CD14-positive monocyte (primary cell): ENCODE results near the gene GJB5. TPM values are rescaled to one million over a fixed set of nuclear protein-coding genes. Genes with fewer than 3 reads are reported as not detected.

Experiments used
- DNase-seq, 3 donors: peaks; one replicate each; pipeline ENCODE4 v3.0.0-alpha.2; 2011 to 2022
- H2AFZ ChIP-seq: 2 replicates; pipeline ENCODE4 v1.6.0; 2012; ENCODE audit warnings: mild to moderate bottlenecking, low read depth, low read length, inconsistent platforms; ENCODE audit not compliant: insufficient read depth, poor library complexity, severe bottlenecking
- H3K27ac ChIP-seq, 2 donors: 1 replicate in 1 of 2; 2 replicates in 1 of 2; pipeline ENCODE4 v1.5.1; 2012 to 2013; ENCODE audit warnings: low read length in 2 of 2, control low read depth in 1 of 2, inconsistent platforms in 1 of 2, low read depth in 1 of 2, mild to moderate bottlenecking in 1 of 2
- H3K27me3 ChIP-seq, 2 donors: one replicate each; pipeline versions ENCODE4 v1.6.0 to v1.6.1; 2011 to 2013; ENCODE audit warnings: low read length in 2 of 2; ENCODE audit not compliant: control insufficient read depth in 2 of 2, insufficient read depth in 2 of 2
- H3K36me3 ChIP-seq, 2 donors: replicated peaks in 1 of 2; 1 replicate in 1 of 2; 2 replicates in 1 of 2; pipeline versions ENCODE4 v1.5.1 to v1.6.1; 2012 to 2013; ENCODE audit warnings: low read length in 2 of 2, control low read depth in 1 of 2, inconsistent platforms in 1 of 2, mild to moderate bottlenecking in 1 of 2; ENCODE audit not compliant: insufficient read depth in 2 of 2, control insufficient read depth in 1 of 2
- H3K4me1 ChIP-seq, 2 donors: 1 replicate in 1 of 2; 2 replicates in 1 of 2; pipeline versions ENCODE4 v1.5.1 to v1.6.1; 2012 to 2013; ENCODE audit warnings: low read length in 2 of 2, control low read depth in 1 of 2, inconsistent platforms in 1 of 2, mild to moderate bottlenecking in 1 of 2, moderate library complexity in 1 of 2; ENCODE audit not compliant: insufficient read depth in 2 of 2, control insufficient read depth in 1 of 2
- H3K4me2 ChIP-seq: replicated peaks from 2 replicates; pipeline ENCODE3; 2012; ENCODE audit warnings: low read length, moderate library complexity, mild to moderate bottlenecking; ENCODE audit not compliant: poor library complexity, severe bottlenecking; ENCODE audit errors: extremely low read depth
- H3K4me3 ChIP-seq, 3 experiments: fragments of 200-600 bp in 1 of 3; sonication (generic) in 1 of 3; replicated peaks in 1 of 3; 1 replicate in 2 of 3; 2 replicates in 1 of 3; pipeline ENCODE4 v1.5.1; 2011 to 2013; ENCODE audit warnings: low read length in 3 of 3, mild to moderate bottlenecking in 3 of 3, control low read depth in 2 of 3, low read depth in 2 of 3, inconsistent platforms in 1 of 3, moderate library complexity in 1 of 3
- H3K79me2 ChIP-seq: 2 replicates; pipeline ENCODE4 v1.6.0; 2012; ENCODE audit warnings: mild to moderate bottlenecking, control low read depth, inconsistent platforms, low read length, moderate library complexity; ENCODE audit not compliant: insufficient read depth
- H3K9ac ChIP-seq: 2 replicates; pipeline ENCODE4 v1.6.0; 2017; ENCODE audit warnings: low read length, mild to moderate bottlenecking; ENCODE audit not compliant: insufficient read depth, poor library complexity, severe bottlenecking
- H3K9me3 ChIP-seq, 2 donors: replicated peaks in 1 of 2; 1 replicate in 1 of 2; 2 replicates in 1 of 2; pipeline versions ENCODE4 v1.5.1 to v1.6.1; 2012 to 2013; ENCODE audit warnings: low read length in 2 of 2, control low read depth in 1 of 2; ENCODE audit not compliant: control insufficient read depth in 1 of 2, insufficient read depth in 1 of 2
- H4K20me1 ChIP-seq: 2 replicates; pipeline ENCODE4 v1.6.0; 2012; ENCODE audit warnings: mild to moderate bottlenecking, low read length, control low read depth, moderate library complexity; ENCODE audit not compliant: insufficient read depth
- H3K27ac Mint-ChIP-seq, 7 donors: one replicate each; pipeline ENCODE4 v1.8.0; 2020; ENCODE audit warnings: mild to moderate bottlenecking in 7 of 7, mixed read lengths in 7 of 7, moderate library complexity in 6 of 7, inconsistent platforms in 2 of 7
- H3K27me3 Mint-ChIP-seq, 3 donors: one replicate each; pipeline ENCODE4 v1.8.0; 2021 to 2022; ENCODE audit warnings: low read depth in 3 of 3, mild to moderate bottlenecking in 3 of 3, mixed read lengths in 3 of 3, moderate library complexity in 3 of 3, inconsistent platforms in 1 of 3
- H3K36me3 Mint-ChIP-seq, 2 donors: one replicate each; pipeline ENCODE4 v1.8.0; 2020; ENCODE audit warnings: mixed read lengths in 2 of 2, inconsistent platforms in 1 of 2, mild to moderate bottlenecking in 1 of 2
- H3K4me1 Mint-ChIP-seq: one replicate; pipeline ENCODE4 v1.8.0; 2020; ENCODE audit warnings: mild to moderate bottlenecking, mixed read lengths
- H3K4me3 Mint-ChIP-seq, 2 donors: one replicate each; pipeline ENCODE4 v1.8.0; 2020; ENCODE audit warnings: mild to moderate bottlenecking in 2 of 2, mixed read lengths in 2 of 2, moderate library complexity in 1 of 2
- H3K9me3 Mint-ChIP-seq, 7 donors: one replicate each; pipeline ENCODE4 v1.8.0; 2020 to 2022; ENCODE audit warnings: mixed read lengths in 7 of 7, mild to moderate bottlenecking in 6 of 7, moderate library complexity in 6 of 7, inconsistent platforms in 2 of 7
- WGBS: methylation state at CpG from one replicate; pipeline ENCODE4 v1.1.5; 2013; ENCODE audit warnings: missing lambda C conversion rate; ENCODE audit not compliant: insufficient coverage; 5-methylcytosine and 5-hydroxymethylcytosine counted together
- intact Hi-C, 2 donors: fragments of 100-400 bp; cut with micrococcal nuclease; formaldehyde crosslinking; loops; one replicate each; pipeline versions ENCODE4 v1.15.0 to v1.15.1; 2023
- polyA plus RNA-seq, 3 donors: library from polyadenylated mRNA; depleted of rRNA in 1 of 3; unstranded in 2 of 3; stranded (reverse) in 1 of 3; fragments of 300-500 nt in 2 of 3; fragments of >200 nt in 1 of 3; fragmentation: Illumina TruSeq in 2 of 3; gene quantifications; 1 replicate in 2 of 3; 2 replicates in 1 of 3; pipeline ENCODE4 v1.2.3, GENCODE V29; 2012 to 2021
- TF ChIP-seq, protein P1 (sequence below): fragments of 200-600 bp; IDR thresholded peaks from one replicate; pipeline ENCODE4 v1.8.0; 2022; ENCODE audit warnings: antibody characterized with exemption, mild to moderate bottlenecking

Gene GJB5
- polyA plus RNA-seq, 3 donors, result 0.12 TPM; not detected in 2

DNA sequence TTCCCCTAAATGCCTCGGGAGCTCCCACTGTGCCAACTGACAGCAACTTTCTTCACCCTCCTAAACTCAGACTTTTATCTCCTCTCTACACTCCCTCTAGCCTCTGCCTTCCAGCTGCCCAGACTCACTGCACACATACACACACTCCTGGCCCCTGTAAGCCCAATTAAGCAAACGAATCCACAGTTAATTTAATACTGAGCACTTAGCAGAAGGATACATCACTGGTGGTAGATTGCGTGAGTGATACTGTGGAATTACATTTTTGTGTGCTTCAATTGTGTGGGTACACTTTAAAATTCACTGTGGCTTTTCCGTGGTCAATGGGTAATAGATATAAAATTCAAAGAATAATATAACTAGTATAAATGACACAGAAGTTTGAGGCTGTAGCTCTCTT, 33.6 kb upstream of the GJB5 start:
- Histone ChIP-seq H4K20me1 (no peaks in the 10 kb centered on the region), H2AFZ (no peak overlapping the region), H3K9ac (no peak overlapping the region), H3K9me3 (no peaks in the 10 kb centered on the region), H3K27me3 (no peaks in the 10 kb centered on the region), H3K4me3 (no peak overlapping the region), H3K4me2 (no peak overlapping the region), H3K27ac (no peak overlapping the region), H3K36me3 (no peaks in the 10 kb centered on the region), H3K79me2 (no peaks in the 10 kb centered on the region), H3K4me1 (no peaks in the 10 kb centered on the region)
- WGBS, result 60% methylated on average over 1 of the region's 4 CpGs
- Mint-ChIP-seq H3K27me3 (peaks cover 7 to 17% (median 8%) of the 10 kb centered on the region in 3 donors), H3K27ac (no peak overlapping the region), H3K36me3 (no peaks in the 10 kb centered on the region), H3K4me3 (no peak overlapping the region), H3K4me1 (no peaks in the 10 kb centered on the region), H3K9me3 (peaks cover 0 to 9% (median 2%) of the 10 kb centered on the region in 7 donors)
- DNase-seq, result no peak
- intact Hi-C loops, result no loop called here
- TF ChIP-seq, protein P1, sequence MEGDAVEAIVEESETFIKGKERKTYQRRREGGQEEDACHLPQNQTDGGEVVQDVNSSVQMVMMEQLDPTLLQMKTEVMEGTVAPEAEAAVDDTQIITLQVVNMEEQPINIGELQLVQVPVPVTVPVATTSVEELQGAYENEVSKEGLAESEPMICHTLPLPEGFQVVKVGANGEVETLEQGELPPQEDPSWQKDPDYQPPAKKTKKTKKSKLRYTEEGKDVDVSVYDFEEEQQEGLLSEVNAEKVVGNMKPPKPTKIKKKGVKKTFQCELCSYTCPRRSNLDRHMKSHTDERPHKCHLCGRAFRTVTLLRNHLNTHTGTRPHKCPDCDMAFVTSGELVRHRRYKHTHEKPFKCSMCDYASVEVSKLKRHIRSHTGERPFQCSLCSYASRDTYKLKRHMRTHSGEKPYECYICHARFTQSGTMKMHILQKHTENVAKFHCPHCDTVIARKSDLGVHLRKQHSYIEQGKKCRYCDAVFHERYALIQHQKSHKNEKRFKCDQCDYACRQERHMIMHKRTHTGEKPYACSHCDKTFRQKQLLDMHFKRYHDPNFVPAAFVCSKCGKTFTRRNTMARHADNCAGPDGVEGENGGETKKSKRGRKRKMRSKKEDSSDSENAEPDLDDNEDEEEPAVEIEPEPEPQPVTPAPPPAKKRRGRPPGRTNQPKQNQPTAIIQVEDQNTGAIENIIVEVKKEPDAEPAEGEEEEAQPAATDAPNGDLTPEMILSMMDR, result no peak

DNA sequence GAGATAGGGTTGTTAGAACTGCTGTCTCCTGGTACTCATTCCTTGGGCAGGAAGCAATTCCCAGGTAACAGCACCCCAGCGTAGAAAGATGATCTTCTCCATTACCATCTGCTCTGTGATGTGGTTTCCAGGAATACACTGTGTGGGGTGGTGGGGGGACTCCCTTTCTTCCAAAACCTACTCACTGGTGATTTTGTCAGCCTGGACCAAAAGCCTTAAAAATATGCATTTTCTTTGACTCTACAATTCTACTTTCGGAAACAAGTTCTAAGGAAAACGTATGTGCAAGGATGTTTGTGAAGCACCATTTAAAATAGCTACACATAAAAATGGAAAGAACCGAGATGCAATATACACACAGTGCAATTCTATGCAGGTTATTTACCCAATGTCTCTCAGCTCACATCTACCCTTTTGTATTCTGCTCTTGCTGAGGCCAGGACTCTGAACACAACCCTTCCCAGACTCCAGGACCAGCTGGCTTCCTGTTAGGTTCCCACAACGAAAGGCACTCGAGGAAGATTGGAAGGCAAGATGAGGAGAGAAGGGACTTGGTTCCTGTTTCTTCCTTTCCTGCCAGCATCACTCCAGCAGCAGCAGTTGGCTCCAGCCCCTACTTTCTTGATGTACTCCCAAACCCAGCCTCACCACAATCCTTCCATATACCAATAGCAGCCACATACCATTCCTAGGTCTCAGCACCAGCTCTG, 33.0 kb upstream of the GJB5 start:
- no peak overlapping the region for H3K9ac ChIP-seq
- H2AFZ ChIP-seq, result no peak overlapping the region
- no peak overlapping the region for H3K27ac ChIP-seq
- H3K9me3 Mint-ChIP-seq, result peaks cover 0 to 9% (median 2%) of the 10 kb centered on the region in 7 donors
- H3K4me2 ChIP-seq, result no peak overlapping the region
- H3K4me3 ChIP-seq, result no peak overlapping the region
- DNase-seq, result no peak
- no peaks in the 10 kb centered on the region for H4K20me1 ChIP-seq
- no peaks in the 10 kb centered on the region for H3K36me3 Mint-ChIP-seq
- intact Hi-C loops, result no loop called here
- no peaks in the 10 kb centered on the region for H3K79me2 ChIP-seq
- WGBS, result no CpG with 5 or more reads among the region's 6 CpGs
- H3K4me1 ChIP-seq, result no peaks in the 10 kb centered on the region
- H3K27ac Mint-ChIP-seq, result no peak overlapping the region
- no peaks in the 10 kb centered on the region for H3K27me3 ChIP-seq
- H3K27me3 Mint-ChIP-seq, result peaks cover 7 to 14% (median 8%) of the 10 kb centered on the region in 3 donors
- no peaks in the 10 kb centered on the region for H3K36me3 ChIP-seq
- H3K4me3 Mint-ChIP-seq, result no peak overlapping the region
- TF ChIP-seq, protein P1, result no peak
- no peaks in the 10 kb centered on the region for H3K9me3 ChIP-seq
- H3K4me1 Mint-ChIP-seq, result no peaks in the 10 kb centered on the region
